Panc1 (cell line): ENCODE results near the gene DPEP1. TPM values are rescaled to one million over a fixed set of nuclear protein-coding genes. Genes with fewer than 3 reads are reported as not detected.

Source experiments
- ATAC-seq: fragments of 200-7000 bp; cut with Tn5 transposase; 2 replicates; pipeline ENCODE4 v1.9.1; 2020; ENCODE audit warnings: mild to moderate bottlenecking, moderate library complexity
- BruUV-seq: library from RNA; stranded (reverse); fragments of 400-500 nt; replicated peaks from 2 replicates; lab custom pipeline; 2021; lab: Mats Ljungman, UMichigan
- CTCF ChIA-PET: fragments of 300-600 bp; sonication (Branson Sonifier 250); formaldehyde crosslinking; loops from one replicate; lab custom pipeline; 2022; ENCODE audit warnings: antibody characterized with exemption; lab: Charles Lee
- POLR2A ChIA-PET: fragments of 300-600 bp; sonication (Branson Sonifier 250); formaldehyde crosslinking; loops from one replicate; lab custom pipeline; 2022; ENCODE audit warnings: antibody characterized with exemption; lab: Charles Lee
- DNase-seq: peaks from one replicate; pipeline ENCODE4 v3.0.0-alpha.2; 2010; ENCODE audit warnings: low read depth, low spot score
- H3K27ac ChIP-seq: 2 replicates; pipeline ENCODE4 v1.5.1; 2011; ENCODE audit warnings: mild to moderate bottlenecking, low read length, inconsistent platforms
- H3K27me3 ChIP-seq: fragments of 200-500 bp; sonication (Bioruptor generic); 2 replicates; pipeline ENCODE4 v1.6.0; 2014; ENCODE audit warnings: low read length, inconsistent platforms; ENCODE audit not compliant: control insufficient read depth, insufficient read depth
- H3K36me3 ChIP-seq: fragments of 200-500 bp; sonication (Bioruptor generic); 2 replicates; pipeline ENCODE4 v1.5.1; 2014; ENCODE audit warnings: inconsistent platforms, mild to moderate bottlenecking, low read length, moderate library complexity; ENCODE audit not compliant: control insufficient read depth, insufficient read depth
- H3K4me1 ChIP-seq: 2 replicates; pipeline ENCODE4 v1.5.1; 2011; ENCODE audit warnings: inconsistent platforms, mild to moderate bottlenecking, low read length, moderate library complexity; ENCODE audit not compliant: control insufficient read depth, insufficient read depth
- H3K4me3 ChIP-seq, 2 experiments: 2 replicates each; pipeline ENCODE4 v1.5.1; 2011 to 2012; ENCODE audit warnings: low read depth in 2 of 2, low read length in 2 of 2, mild to moderate bottlenecking in 2 of 2, inconsistent platforms in 1 of 2, moderate library complexity in 1 of 2
- H3K9me3 ChIP-seq: fragments of 200-500 bp; sonication (Bioruptor generic); 2 replicates; pipeline ENCODE4 v1.5.1; 2014; ENCODE audit warnings: low read depth, mild to moderate bottlenecking, inconsistent platforms, low read length, moderate library complexity; ENCODE audit not compliant: control insufficient read depth, insufficient read depth
- CTCF ChIP-seq: fragments of 450-650 bp; IDR thresholded peaks from 2 replicates; pipeline ENCODE4 v1.5.1; 2017; ENCODE audit warnings: mild to moderate bottlenecking
- POLR2AphosphoS5 ChIP-seq: IDR thresholded peaks from 2 replicates; pipeline ENCODE4 v1.6.1; 2012; ENCODE audit warnings: mild to moderate bottlenecking, low read depth, low read length, moderate library complexity
- SIN3A ChIP-seq: IDR thresholded peaks from 2 replicates; pipeline ENCODE4 v1.6.1; 2012; ENCODE audit warnings: low read depth, mild to moderate bottlenecking, low read length, moderate library complexity, borderline replicate concordance; ENCODE audit not compliant: insufficient read depth
- TCF7L2 ChIP-seq: IDR thresholded peaks from 2 replicates; pipeline ENCODE4 v1.6.1; 2011; ENCODE audit warnings: mild to moderate bottlenecking, low read depth, low read length, inconsistent platforms
- in situ Hi-C: cut with HindIII; loops from 2 replicates; pipeline ENCODE4 v1.10.0; 2016; ENCODE audit warnings: low sequenced_read_pairs, low pct_unique_long_range_greater_than_20kb
- intact Hi-C: fragments of 100-400 bp; cut with micrococcal nuclease; formaldehyde crosslinking; loops from one replicate; pipeline ENCODE4 v1.10.0; 2022; ENCODE audit not compliant: unreplicated experiment
- total RNA-seq: library from RNA; stranded (reverse); gene quantifications from one replicate; pipeline ENCODE4 v1.2.1, GENCODE V29; 2021; ENCODE audit not compliant: unreplicated experiment
- TF ChIP-seq, protein P1 (sequence below), 2 experiments: IDR thresholded peaks; 2 replicates each; pipeline ENCODE4 v1.6.1; 2011 to 2012; ENCODE audit warnings: low read depth in 2 of 2, control low read depth in 1 of 2, low read length in 1 of 2, mild to moderate bottlenecking in 1 of 2, moderate library complexity in 1 of 2; ENCODE audit not compliant: insufficient read depth in 1 of 2

DPEP1 gene
- total RNA-seq, 1 experiment from 2014 or later = 0.18 TPM

DNA sequence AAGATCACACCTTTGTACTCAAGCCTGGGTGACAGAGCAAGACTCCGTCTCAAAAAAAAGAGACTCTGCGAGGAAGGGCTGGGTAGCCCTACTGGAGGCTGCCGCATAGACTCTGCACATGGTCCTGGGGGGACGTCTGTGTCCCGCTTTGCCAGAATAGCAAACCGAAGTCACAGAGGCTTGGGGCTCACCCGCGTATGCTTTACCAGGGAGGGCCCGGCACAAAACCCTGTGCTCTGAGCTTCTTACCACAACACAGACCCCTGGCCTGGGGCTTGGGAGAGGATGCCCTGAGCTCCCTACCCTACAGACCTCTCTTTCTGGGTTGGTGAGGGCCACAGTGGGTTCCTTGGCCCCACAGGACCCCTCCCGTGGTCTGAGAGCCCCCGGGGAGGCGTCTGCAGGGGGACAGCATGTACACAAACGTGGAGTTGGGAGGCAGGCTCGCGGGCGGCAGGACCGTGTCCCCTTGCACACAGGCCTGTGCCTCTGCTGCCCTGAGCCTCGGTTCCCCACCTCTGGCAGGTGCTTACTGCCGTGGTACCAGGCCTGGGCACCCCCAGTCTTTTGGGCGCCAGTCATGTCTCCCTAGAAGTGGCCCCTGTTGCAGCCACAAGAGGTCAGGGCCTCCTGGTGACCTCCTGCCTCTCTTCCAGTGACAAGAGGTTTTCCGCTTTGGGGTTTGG lies 24.1 kb upstream of the DPEP1 start:
- no peak for ATAC-seq
- no peak for DNase-seq
- in situ Hi-C loops (no loop called here), intact Hi-C loops (no loop called here)
- no peaks in the 10 kb centered on the region for H3K4me1 ChIP-seq
- no peak overlapping the region for H3K27ac ChIP-seq
- H3K27me3 ChIP-seq = no peaks in the 10 kb centered on the region
- no peak for TF ChIP-seq SIN3A
- no peak overlapping the region for H3K4me3 ChIP-seq
- no peaks in the 10 kb centered on the region for H3K9me3 ChIP-seq
- POLR2A ChIA-PET = no interaction called here
- BruUV-seq = no TSS peak
- H3K36me3 ChIP-seq = no peaks in the 10 kb centered on the region; the same call in 1 of the 2 replicates
- CTCF ChIA-PET = interaction anchor here (0.6 kb wide), 1 partner anchor 27 kb away, joined by 3 read pairs; no protein-coding TSS in a partner anchor

- TF ChIP-seq TCF7L2 = no peak
- TF ChIP-seq CTCF = no peak
- no peak for TF ChIP-seq POLR2AphosphoS5
- TF ChIP-seq SIN3A = no peak
- TF ChIP-seq, protein P1, sequence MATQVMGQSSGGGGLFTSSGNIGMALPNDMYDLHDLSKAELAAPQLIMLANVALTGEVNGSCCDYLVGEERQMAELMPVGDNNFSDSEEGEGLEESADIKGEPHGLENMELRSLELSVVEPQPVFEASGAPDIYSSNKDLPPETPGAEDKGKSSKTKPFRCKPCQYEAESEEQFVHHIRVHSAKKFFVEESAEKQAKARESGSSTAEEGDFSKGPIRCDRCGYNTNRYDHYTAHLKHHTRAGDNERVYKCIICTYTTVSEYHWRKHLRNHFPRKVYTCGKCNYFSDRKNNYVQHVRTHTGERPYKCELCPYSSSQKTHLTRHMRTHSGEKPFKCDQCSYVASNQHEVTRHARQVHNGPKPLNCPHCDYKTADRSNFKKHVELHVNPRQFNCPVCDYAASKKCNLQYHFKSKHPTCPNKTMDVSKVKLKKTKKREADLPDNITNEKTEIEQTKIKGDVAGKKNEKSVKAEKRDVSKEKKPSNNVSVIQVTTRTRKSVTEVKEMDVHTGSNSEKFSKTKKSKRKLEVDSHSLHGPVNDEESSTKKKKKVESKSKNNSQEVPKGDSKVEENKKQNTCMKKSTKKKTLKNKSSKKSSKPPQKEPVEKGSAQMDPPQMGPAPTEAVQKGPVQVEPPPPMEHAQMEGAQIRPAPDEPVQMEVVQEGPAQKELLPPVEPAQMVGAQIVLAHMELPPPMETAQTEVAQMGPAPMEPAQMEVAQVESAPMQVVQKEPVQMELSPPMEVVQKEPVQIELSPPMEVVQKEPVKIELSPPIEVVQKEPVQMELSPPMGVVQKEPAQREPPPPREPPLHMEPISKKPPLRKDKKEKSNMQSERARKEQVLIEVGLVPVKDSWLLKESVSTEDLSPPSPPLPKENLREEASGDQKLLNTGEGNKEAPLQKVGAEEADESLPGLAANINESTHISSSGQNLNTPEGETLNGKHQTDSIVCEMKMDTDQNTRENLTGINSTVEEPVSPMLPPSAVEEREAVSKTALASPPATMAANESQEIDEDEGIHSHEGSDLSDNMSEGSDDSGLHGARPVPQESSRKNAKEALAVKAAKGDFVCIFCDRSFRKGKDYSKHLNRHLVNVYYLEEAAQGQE (IDR thresholded peaks at IDR 0.05; ENCODE audit: insufficient read depth in 1 of 2, low read depth in 2 of 2, low read length in 1 of 2) = no peak
- CTCF ChIA-PET = interaction anchor here (0.5 kb wide), 1 partner anchor 20 kb away, joined by 3 read pairs; no protein-coding TSS in a partner anchor
- no peak for ATAC-seq
Observed at GRCh38 chr16:89593841-89594240, 19.6 kb upstream of the DPEP1 start.

More at GRCh38 chr16:89593841-89594240, 19.6 kb upstream of the DPEP1 start:
- Histone ChIP-seq H3K27me3 (no peaks in the 10 kb centered on the region), H3K9me3 (no peaks in the 10 kb centered on the region), H3K4me3 (no peak overlapping the region), H3K4me1 (no peaks in the 10 kb centered on the region; the same call in 1 of the 2 replicates), H3K27ac (no peak overlapping the region), H3K36me3 (no peaks in the 10 kb centered on the region; the same call in 1 of the 2 replicates)
- in situ Hi-C loops (no loop called here), intact Hi-C loops (no loop called here)
- BruUV-seq = no TSS peak
- no peak for DNase-seq
- POLR2A ChIA-PET = no interaction called here
